Nasal cavity respiratory epithelium epithelial cell of viscerocranial mucosa (primary cell): ENCODE data around the gene TMEM182. TPM values are rescaled to one million over a fixed set of nuclear protein-coding genes. Genes with fewer than 3 reads are reported as not detected.

Experiments used
- total RNA-seq: library from RNA; depleted of rRNA; stranded (reverse); fragments of >200 nt; gene quantifications from 2 replicates; pipeline ENCODE4 v1.2.3, GENCODE V29; 2014

Gene TMEM182
- total RNA-seq = 6.5 and 7.2 TPM in 2 replicates

DNA sequence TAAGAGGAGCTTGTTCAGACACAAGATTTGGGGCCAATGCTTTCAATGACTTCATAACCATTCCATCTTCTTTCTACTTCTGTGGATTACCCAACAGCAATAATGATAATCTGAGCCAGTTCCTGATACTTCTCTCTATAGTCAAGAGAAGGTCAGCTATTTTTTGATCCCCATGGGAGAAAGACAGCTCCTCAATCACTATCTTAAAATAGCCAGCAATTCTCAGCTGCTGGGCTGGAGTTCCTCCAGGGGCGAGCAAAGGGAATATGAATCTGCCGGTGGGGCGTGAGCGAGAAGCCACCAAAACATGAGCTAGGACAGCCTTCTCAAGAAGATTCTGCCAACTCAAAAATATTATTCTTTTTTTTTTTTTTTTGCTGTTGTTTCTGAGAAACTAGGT is at the start of gene TMEM182:
Gene TMEM182, plus strand, starts transcription at position 269 of the 400 bp plus-strand sequence. CDS start 187 bp downstream, outside the sequence.

Other genes with a start within 250 kb of the TMEM182 start
- gene SLC9A2, start 142.5 kb upstream of the TMEM182 start, total RNA-seq = 0.14 and 0.34 TPM in 2 replicates